Stimulated activated CD4-positive, alpha-beta T cell treated with anti-CD3 and anti-CD28 coated beads, Interleukin-4, amount 100 ng/mL, for 24 hours (primary cell): ENCODE measurements around the gene MYH7.
"Not testable (repeated sequence)": the region's sequence is repeated elsewhere in the genome, so short reads cannot be mapped to it uniquely, and the experiment has no call there.

Experiments
- DNase-seq: peaks from one replicate; pipeline ENCODE4 v3.0.0-alpha.2; 2020

Gene MYH7

DNA sequence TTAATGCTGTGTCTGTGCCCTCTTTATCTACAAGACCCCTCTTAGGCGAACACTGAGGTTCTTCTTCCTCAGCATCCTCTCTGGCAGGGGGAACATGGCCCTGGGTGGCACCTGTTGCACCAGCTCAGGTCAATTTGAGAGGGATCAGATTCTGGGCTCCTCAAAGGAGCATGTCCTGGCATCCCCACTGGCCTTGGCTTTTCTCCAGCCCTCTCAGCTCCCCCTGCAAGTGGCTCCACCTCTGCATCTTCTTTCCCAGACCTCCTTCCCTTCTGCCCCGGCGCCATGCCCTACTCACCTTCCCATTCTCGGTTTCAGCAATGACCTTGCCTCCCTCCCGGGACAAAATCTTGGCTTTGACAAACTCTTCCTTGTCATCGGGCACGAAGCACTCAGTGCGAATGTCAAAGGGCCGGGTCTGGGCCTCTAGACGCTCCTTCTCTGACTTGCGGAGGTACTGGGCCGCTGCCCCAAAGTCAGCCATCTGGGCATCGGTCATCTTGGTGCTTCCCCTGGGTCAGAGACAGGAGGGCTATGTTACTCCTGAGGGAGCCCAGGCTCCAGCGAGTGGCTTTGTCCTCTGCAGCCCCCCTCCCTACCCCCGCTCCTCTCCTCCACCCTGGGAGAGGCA, 28.6 kb downstream of the MYH7 start:
- no peak for DNase-seq

DNA sequence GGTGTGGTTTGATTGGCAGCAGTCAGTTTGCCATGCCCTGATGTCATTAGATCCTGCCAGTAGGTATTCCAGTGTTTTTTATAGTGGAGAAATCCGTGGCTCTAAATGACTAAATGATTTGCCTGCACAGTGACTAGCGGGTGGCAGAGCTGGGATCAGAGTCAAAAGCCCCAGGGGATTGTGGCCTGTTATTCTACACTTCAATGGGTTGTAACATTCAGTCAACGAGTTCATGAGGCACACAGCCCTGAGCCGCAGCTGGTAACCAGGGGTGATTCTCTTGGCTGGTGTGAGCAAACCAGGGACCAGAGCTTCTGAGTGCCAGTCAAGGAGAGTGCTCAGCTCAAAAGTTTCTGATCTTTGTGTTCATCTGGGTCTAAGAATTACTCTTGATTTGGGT, 29.2 kb downstream of the MYH7 start:
- DNase-seq, result no peak

DNA sequence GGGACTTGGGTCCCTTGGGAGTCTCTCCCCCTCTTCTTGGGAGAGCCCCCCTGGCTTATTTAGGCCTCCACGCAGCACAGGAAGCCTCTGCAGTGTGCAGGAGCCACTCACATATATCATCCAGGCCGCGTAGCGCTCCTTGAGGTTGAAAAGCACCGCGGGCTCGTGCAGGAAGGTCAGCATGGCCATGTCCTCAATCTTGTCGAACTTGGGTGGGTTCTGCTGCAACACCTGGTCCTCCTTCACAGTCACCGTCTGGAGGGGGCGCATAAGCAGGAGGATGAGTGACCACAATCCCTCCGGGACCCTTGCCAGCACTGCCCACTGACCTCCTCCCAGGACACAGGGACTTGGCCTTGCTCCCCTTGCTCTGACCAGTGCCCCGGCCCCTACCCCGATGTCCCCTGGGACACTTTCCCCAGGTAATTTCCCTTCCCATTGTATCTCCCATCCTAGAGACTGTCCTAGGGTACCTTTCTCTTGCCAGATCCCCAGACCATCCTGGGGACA, 29.9 kb downstream of the MYH7 start:
- no peak for DNase-seq

DNA sequence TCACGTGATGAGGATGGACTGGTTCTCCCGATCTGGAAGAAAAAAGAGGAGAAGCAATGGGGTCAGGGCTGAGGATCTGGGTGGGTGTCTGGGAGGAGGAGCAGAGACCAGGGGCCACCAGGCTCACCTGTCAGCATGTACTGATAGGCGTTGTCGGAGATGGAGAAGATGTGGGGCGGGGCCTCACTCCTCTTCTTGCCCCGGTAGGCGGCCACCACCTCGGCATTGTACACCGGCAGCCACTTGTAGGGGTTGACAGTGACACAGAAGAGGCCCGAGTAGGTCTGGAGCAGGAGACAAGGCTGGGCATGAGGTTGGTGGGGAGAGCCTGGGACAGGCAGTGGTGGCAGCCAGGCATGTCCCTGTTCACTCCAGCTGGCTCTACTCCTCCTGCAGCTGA, 30.4 kb downstream of the MYH7 start:
- DNase-seq, result no peak

DNA sequence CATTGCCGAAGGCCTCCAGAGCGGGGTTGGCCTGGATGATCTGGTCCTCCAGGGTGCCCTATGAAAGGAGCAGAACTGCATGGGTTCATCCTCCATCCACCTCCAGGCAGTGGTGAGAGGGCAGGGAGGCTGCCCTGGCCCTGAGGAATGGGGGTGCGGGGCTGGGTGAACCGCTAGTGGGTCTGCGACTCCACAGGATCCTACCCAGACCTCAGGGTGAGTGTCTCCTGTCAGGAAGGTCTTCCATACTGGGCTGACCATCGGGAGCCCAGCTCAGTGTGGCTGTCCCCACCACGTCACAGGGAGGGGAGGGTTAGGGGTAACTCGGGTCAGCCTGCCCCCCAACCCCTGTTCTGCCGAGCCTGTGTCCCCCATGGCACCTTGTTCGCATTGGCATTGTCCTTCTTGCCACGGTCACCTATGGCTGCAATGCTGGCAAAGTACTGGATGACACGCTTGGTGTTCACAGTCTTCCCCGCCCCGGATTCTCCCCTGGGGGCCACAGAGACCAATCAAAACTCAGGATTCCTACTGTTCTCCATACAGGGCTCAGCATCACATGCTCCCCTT, 31.0 kb downstream of the MYH7 start:
- no peak for DNase-seq

DNA sequence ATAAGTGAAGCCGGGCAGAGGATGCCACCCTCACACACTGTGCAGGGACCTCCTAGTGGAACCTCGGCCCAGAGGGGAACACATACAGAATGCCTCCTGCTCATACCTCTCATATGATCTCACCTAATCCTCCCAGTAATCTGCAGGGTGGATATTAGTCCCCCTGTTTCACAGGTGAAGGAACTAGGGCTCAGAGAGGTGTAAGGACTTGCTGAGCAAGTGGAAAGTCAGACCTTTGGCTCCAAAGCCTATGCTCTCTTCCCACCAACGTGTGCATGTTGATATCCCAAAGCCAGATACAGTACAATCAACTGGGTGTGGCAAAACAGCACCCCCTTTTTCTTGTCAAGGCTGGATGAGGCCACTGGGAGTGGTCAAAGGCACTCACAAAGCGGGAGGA, 31.6 kb downstream of the MYH7 start:
- DNase-seq, result no peak

DNA sequence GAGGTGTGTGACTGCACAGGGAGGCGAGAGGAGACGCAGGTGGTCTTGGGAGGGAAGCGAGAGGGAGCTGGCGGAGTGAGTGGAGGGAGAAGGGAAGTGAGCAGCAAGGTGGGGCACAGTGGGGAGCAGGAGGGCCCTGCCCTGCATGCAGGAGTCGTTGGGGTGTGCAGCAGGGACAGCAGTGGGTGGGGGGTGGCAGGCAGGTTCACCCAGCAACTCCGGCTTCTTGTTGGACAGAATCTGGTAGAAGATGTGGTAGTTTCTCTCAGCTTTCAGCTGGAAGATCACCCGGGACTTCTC, 32.4 kb downstream of the MYH7 start:
- no peak for DNase-seq

DNA sequence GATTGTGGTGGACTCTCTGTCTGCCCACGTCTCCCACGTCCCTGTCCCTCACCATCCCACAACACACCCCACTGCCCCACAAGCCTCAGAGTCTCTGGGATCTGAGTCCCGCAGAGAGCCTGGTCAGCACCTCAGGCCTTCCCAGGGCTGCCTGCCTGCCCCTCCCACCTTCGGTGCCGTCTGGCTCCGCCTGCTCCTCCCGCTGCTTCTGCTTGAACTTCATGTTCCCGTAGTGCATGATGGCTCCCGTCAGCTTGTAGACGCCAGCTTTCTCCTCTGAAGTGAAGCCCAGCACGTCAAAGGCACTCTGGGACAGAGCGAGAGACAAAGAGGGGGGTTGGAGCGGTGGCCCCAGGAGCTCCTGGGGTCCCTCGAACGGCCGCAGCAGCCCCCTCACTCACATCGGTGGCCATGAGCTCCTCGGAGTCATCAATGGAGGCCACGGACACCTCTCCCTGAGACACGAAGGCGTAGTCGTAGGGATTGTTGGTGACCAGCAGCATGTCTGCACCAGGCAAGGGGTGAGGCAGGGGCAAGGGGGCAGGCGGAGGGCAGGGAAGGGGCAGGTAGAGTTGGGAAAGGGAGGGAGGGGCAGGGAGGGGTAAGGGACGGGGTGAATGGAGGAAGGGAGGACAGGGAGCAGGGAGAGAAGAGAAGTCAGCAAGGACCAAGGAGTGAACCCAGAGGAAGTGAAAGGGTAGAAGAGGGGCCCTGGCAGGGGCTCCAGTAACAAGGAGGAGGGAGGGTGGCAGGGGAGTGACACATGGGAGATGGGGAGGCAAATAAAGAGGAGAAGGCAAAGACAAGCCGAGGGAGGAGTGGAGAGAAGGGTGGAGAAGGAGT, 32.9 kb downstream of the MYH7 start:
- DNase-seq, result no peak

DNA sequence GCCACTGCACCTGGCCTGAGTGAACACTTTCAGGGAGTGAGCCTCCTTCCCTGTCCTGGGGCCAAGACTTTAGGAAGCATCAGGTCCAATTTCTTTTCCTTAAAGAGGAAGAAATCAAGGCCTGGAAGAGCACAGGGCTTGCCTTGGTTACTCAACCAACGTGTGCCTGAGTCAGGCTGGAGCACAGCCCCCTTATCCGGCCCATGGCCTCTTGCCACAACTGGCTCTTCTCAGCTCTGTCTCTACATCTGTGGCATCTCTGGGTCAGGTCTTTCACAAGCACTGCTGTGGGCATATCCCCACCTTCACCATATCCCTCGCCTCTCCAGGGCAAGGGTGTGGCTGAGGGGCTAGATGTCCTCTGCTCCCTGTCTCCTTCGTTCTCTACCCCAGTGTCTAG, 34.2 kb downstream of the MYH7 start:
- DNase-seq, result no peak

DNA sequence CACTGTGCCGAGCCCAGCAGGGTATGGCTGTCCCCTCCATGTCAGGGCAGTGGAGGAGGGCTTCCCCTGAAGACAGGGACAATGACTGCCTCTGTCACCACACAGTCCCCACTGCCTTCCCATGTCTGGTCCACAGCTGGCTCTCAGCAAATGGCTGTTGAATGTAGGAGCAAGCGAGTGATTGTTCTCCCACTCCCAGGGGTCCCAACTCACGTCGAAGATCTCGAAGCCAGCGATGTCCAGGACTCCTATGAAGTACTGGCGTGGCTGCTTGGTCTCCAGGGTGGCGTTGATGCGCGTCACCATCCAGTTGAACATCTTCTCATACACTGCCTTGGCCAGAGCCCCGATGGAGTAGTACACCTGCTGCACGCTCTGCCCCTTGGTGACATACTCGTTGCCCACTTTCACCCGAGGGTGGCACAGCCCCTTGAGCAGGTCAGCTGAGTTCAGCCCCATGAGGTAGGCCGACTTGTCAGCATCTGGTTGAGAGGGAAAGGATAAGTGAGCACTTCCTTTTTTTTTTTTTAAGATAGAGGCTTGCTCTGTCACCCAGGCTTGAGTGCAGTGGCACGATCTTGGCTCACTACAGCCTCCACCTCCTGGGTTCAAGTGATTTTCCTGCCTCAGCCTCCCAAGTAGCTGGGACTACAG, 34.8 kb downstream of the MYH7 start:
- DNase-seq, result not testable (repeated sequence)

DNA sequence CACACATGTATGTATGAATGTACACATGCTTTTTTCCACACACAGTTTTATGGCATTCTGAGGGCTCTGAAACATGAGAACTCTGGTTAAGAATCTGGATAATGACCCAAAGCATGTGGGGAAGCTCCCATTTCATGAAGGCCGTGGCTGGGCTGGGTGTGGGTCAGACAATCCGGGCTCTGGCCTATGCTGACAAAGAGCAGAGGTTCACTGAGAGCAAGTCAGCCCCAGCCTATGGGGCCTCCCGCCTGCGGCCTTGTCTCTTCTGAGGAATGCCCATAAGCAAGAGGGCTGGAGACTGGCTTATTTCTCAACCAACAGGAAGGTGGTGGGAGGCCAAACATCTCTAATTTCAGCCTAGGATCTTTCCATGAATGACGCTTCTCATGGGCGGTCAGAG, 35.9 kb downstream of the MYH7 start:
- no peak for DNase-seq

DNA sequence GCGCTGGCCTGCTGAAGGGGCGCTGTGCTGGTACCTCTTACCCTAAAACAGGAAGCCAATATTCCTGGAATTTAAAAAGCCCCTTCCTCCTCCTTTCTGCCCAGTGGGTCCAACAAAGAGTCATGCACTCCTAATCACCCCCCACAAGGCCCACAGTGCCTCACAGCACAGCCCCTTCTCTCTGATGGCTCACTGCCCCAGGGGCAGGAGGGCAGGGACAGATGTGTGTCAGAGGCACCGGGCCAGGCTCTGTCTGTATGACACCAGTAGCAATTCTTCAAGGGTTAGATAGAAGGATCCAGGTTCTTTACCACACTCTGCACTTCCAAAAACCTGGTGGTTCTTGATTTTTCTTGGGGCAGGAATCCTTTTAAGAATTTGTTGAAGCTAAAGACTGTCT, 36.3 kb downstream of the MYH7 start:
- DNase-seq, result no peak

DNA sequence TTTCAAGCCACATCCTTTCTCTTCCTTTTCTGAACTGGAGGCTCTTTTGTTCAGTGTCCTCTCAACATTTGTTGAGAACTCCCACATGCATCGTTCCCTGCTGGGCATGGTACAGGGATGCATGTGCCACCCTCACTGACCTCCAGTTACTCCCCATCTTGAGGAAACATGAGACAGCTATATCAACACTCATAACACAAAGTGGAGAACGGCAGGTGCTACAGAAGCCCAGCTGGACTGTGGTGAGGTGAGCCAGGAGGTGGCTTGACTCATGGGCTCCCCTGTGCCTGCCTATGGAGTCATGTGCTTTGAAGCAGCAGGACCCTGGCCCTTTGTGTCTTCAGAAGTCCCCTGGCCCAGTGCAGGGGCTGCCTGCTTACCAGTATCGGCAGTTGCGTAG, 37.1 kb downstream of the MYH7 start:
- DNase-seq, result no peak

DNA sequence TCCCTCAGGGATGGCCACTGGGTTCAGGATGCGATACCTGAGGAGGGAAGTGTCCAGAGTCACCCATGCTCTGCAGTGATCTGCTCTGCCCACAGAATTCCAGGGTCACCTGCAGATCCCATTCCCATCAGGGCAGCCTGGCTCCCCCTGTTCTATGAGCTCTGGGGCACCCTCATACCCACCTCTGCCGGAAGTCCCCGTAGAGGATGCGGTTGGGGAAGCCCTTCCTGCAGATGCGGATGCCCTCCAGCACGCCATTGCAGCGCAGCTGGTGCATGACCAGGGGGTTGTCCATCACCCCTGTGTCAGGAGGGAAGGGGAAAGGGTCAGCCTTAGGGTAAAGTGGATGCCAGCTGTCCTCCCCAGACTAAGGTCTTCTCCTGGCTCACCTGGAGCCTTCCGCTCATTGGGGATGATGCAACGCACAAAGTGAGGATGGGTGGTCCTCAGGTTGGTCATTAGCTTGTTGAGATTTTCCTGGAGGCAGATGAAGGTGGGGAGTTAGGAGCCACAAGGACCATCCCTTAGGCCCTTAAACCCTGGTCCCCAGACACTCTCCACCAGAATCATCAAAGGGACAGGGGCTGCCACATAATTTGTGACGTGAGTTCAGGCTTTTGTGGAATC, 38.6 kb downstream of the MYH7 start:
- no peak for DNase-seq

DNA sequence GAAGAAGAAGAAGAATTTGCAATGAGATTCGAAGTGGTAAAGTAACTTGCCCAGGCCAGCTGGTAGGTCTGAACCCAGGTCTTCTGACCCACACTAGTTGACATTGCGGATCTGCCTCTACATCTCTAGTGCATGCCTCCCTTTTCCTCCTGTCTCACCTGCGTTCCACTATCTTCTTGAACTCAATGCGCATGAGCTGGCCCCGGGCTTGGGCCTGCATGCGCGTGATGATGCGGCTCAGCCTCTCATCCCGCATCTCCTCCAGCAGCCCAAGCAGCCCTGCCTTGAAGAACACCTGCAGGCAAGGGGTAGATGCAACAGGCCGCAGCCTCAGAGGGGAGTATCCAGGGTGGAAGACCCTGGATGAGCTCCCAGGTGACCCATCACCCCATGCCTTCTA, 39.3 kb downstream of the MYH7 start:
- DNase-seq, result no peak

DNA sequence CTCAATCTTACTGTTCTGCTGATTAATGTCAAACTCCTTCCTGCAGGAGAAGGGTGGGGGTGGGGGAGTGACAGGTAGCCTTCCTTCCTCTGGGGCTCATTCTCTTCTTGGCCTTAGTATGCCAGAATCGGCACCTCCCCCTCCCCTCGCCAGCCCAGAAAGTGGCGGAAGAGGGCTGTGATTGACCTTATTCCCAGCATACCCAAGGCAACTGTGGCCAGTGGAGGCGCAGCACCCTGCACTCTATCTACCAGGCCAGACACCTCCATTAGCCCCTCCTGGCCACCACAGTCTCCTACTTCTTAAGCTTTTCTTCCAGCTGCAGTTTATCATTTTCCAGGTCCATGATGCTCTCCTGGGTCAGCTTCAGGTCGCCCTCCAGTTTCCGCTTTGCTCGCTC, 42.8 kb downstream of the MYH7 start:
- no peak for DNase-seq

DNA sequence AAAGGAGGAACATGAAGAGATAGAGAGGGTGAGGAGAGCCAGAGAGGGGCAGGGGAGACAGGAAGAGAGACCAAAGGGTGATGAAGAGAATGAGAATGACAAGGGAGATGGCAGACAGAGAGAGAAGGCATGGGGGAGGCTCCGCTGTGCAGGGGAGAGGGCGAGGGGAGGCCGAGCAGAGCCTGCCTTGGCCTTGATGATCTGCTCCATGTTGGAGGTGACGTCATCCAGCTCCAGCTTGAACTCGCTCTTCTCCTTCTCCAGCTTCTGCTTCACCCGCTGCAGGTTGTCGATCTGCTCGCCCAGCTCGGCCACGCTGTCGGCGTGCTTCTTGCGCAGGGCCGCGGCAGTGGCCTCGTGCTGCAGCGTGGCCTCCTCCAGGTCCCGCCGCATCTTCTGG, 45.6 kb downstream of the MYH7 start:
- not testable (repeated sequence) for DNase-seq

DNA sequence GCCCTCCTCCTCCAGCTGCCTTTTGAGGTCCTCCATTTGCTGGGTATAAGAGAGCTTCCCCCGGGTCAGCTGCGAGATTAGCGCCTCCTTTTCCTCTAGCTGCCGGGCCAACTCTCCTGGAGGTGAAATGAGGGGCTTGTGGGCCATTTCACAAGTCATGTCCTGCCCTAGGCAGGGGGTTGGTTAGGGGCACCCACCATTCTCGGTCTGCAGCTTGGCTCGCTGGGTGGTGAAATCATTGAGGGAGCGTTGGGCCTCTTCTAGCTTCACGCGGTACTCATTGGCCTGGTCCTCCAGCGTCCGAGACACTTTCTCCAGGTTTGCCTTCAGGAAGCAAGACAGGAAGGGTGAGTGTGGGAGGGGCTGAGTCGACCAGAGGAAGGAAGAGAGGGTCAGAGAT, 46.1 kb downstream of the MYH7 start:
- DNase-seq, result no peak

DNA sequence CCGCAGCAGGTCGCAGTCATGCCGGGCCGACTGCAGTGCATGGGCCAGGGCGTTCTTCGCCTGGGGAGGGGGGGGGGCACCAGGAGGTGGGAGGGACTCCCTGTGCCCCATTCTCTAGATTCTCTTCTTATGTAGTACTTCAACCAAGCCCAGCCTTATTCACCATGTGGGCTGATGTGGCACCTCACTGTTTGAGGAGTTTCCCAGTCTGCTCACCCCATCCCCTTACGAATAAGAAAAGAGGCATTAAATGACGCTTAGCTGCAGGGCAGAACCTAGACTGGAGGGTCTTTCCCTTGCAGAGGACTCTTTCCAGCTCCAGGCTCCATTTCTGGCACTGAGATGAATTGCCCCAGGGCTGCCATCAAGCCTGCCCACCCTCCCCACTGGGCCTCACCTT, 46.5 kb downstream of the MYH7 start:
- DNase-seq, result no peak

DNA sequence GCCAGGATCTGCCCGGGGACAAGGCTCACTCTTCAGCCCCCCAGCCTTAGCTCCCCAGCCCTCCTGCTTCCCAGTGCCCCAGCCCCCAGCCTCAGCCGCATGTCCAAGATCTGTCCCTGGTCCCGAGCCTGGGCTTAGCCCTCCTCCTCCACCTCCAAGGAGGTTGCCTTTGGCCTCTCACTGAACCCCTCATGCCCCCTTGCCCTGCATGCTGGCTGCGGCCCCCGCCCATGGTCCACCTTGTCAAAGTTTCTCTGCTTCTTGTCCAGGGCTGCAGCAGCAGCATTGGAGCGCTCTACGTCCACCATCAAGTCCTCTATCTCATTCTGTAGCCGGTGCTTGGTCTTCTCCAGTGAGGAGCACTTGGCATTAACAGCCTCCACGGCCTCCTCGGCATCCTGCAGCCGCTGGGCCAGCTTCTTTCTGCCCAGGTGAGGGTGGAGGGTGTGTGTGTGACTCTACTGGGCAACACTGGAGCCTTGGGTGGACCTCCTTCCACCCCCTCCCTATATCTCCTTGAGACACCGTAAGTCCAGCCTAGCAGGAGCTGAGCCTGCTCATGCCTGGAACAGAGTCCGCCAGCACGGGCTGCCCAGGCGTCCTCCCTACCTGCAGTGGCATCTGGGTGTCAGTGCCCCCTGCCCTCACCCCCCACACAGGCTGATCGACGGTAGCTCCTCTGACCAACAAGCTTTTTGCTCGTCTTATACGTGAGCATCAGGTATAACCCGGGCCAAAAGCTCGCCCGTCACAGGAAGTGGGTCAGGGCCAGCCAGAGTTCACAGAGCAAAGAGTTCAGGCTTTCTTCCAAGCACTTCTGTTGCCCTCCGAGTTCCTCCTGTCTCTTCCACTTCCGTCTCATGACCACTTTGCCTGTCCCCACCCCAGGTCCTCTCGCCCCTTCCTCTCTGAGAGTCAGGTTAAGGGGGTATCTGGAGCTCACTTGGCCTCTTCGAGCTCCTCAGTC, 47.3 kb downstream of the MYH7 start:
- DNase-seq, result no peak

DNA sequence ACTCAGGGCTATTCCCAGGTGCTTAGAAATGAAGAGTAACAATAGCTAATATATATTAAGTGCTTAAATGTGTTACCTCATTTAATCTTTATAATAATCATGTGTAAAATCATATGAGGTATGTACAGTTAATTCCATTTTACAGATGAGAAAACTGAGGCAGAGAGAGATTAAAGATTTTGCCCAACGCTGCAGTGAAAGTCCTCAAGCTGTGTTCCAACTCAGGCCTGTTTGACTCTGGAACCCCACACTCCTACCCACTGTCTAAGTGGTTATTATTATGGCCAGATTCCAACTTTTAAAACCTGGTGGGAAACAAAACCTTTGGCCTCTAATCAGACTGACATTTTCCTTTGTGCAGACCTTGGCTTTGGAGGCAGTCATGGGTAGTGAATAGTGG, 48.5 kb downstream of the MYH7 start:
- no peak for DNase-seq

DNA sequence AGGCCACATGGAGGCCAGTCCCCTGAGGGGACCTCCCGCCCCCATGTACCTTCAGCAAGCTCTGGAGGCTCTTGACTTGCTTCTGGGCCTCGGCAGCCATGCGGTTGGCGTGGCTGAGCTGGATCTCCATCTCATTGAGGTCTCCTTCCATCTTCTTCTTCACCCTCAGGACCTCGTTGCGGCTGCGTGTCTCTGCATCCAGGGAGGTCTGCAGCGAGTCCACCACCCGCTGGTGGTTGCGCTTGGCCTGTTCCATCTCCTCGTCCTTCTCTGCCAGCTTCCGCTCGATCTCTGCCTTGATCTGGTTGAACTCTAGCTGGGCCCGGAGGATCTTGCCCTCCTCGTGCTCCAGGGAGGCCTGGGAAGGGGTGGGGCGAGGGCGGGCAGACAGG, 49.2 kb downstream of the MYH7 start:
- not testable (repeated sequence) for DNase-seq
